Progenitor cell of endocrine pancreas (in vitro differentiated cells): Measurements from ENCODE around the gene OARD1. TPM values are rescaled to one million over a fixed set of nuclear protein-coding genes. Genes with fewer than 3 reads are reported as not detected.

Experiments used
- DNase-seq: peaks from one replicate; pipeline ENCODE4 v3.0.0; 2021; ENCODE audit warnings: low spot score; ENCODE audit not compliant: unreplicated experiment
- H3K27ac Mint-ChIP-seq: 2 replicates; pipeline ENCODE4 v1.8.0; 2021; ENCODE audit warnings: mild to moderate bottlenecking, moderate library complexity, mixed read lengths
- H3K27me3 Mint-ChIP-seq: 2 replicates; pipeline ENCODE4 v1.8.0; 2021; ENCODE audit warnings: mixed read lengths
- H3K36me3 Mint-ChIP-seq: 2 replicates; pipeline ENCODE4 v1.8.0; 2022; ENCODE audit warnings: mixed read lengths; ENCODE audit not compliant: insufficient read depth
- H3K4me1 Mint-ChIP-seq: 2 replicates; pipeline ENCODE4 v1.8.0; 2021; ENCODE audit warnings: low read depth, mixed read lengths
- H3K4me3 Mint-ChIP-seq: 2 replicates; pipeline ENCODE4 v1.8.0; 2021; ENCODE audit warnings: low read depth, mild to moderate bottlenecking, moderate library complexity, mixed read lengths
- H3K9me3 Mint-ChIP-seq: 2 replicates; pipeline ENCODE4 v1.8.0; 2021; ENCODE audit warnings: low read depth, mixed read lengths
- CTCF ChIP-seq: fragments of 200-600 bp; sonication (generic); IDR thresholded peaks from one replicate; pipeline ENCODE4 v1.5.0; 2021; ENCODE audit warnings: antibody characterized with exemption, mild to moderate bottlenecking; ENCODE audit not compliant: unreplicated experiment
- total RNA-seq: library from RNA; stranded (reverse); gene quantifications from 2 replicates; pipeline ENCODE4 v1.2.1, GENCODE V29; 2021

OARD1 gene
- total RNA-seq, 1 donor from 2014 or later: 45.7 TPM

- Mint-ChIP-seq H3K4me1 (peaks cover 34% of the 10 kb centered on the region), H3K27me3 (no peaks in the 10 kb centered on the region), H3K36me3 (peaks cover 4% of the 10 kb centered on the region), H3K4me3 (peak overlapping the region; percentile 86), H3K27ac (peak overlapping the region; percentile 93), H3K9me3 (no peaks in the 10 kb centered on the region)
- TF ChIP-seq CTCF: no peak
- DNase-seq: no peak
Observed at GRCh38 chr6:41074692-41075436, 2.7 kb upstream of the OARD1 start.

- Mint-ChIP-seq H3K36me3 (peaks cover 2% of the 10 kb centered on the region), H3K4me1 (peaks cover 35% of the 10 kb centered on the region), H3K27ac (peak overlapping the region; percentile 93), H3K9me3 (no peaks in the 10 kb centered on the region), H3K4me3 (peak overlapping the region; percentile 86), H3K27me3 (no peaks in the 10 kb centered on the region)
- no peak for TF ChIP-seq CTCF
- no peak for DNase-seq
Observed at GRCh38 chr6:41073968-41074691, 2.0 kb upstream of the OARD1 start.

GRCh38 chr6:41073203-41073967 lies 1.2 kb upstream of the OARD1 start:
- Mint-ChIP-seq H3K27me3 (no peaks in the 10 kb centered on the region), H3K36me3 (no peaks in the 10 kb centered on the region), H3K9me3 (no peaks in the 10 kb centered on the region), H3K4me1 (peaks cover 35% of the 10 kb centered on the region), H3K4me3 (peak overlapping the region; percentile 90), H3K27ac (peak overlapping the region; percentile 93)
- TF ChIP-seq CTCF: peak; percentile 70
- DNase-seq: peak; percentile 77

GRCh38 chr6:41072836-41073202 lies 663 bp upstream of the OARD1 start, which contains the start of gene NFYA:
NFYA (plus strand) TSS chr6:41072974; CDS start chr6:41079090, 6,116 bp downstream.
- Mint-ChIP-seq H3K4me1 (peaks cover 35% of the 10 kb centered on the region), H3K27ac (peak within 1 kb of the TSS; percentile 99), H3K9me3 (no peaks in the 10 kb centered on the region), H3K27me3 (no peaks in the 10 kb centered on the region), H3K36me3 (no peaks in the 10 kb centered on the region), H3K4me3 (peak within 1 kb of the TSS; percentile 90)
- TF ChIP-seq CTCF: no peak
- no peak for DNase-seq

GRCh38 chr6:41071501-41071922 lies 644 bp downstream of the OARD1 start:
- no peaks in the 10 kb centered on the region for H3K27me3 Mint-ChIP-seq
- peak overlapping the region; percentile 90 for H3K4me3 Mint-ChIP-seq
- peaks cover 39% of the 10 kb centered on the region for H3K4me1 Mint-ChIP-seq
- H3K27ac Mint-ChIP-seq: peak overlapping the region; percentile 99
- DNase-seq: no peak
- no peaks in the 10 kb centered on the region for H3K9me3 Mint-ChIP-seq
- TF ChIP-seq CTCF: peak; percentile 9
- H3K36me3 Mint-ChIP-seq: peaks cover 5% of the 10 kb centered on the region
